HG02981 (cell line): ENCODE data around the gene RNU6-7.
A peak's percentile ranks its signal among the peaks of the same experiment; 100 is the strongest.

Experiments used
- ATAC-seq: cut with Tn5 transposase; IDR thresholded peaks from one replicate; pipeline ENCODE4 v1.9.1; 2021; ENCODE audit warnings: mild to moderate bottlenecking, moderate library complexity; ENCODE audit not compliant: unreplicated experiment

The RNU6-7 gene

DNA sequence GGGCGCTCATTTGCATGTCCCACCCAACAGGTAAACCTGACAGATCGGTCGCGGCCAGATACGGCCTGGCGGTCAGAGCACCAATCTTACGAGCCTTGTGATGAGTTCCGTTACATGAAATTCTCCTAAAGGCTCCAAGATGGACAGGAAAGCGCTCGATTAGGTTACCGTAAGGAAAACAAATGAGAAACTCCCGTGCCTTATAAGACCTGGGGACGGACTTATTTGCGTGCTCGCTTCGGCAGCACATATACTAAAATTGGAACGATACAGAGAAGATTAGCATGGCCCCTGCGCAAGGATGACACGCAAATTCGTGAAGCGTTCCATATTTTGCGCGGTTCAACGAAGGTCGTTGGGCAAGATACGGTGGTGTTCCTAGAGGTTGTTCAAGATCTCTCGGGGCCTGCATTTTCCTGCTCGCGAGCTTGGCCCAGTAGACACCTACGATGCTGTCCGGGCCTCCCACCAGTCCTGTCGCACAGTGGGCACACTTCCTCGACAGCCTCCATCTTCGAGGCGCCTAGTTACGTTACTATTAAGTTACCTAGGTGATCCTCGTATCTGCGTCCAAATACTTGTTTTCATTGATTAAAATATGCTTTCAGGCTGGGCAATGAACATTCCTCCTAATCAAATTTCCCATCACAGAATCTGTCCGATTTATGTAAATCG lies at the start of gene RNU6-7:
RNU6-7 (plus strand) TSS at position 230 of the 675 bp plus-strand sequence.
- ATAC-seq = no peak

DNA sequence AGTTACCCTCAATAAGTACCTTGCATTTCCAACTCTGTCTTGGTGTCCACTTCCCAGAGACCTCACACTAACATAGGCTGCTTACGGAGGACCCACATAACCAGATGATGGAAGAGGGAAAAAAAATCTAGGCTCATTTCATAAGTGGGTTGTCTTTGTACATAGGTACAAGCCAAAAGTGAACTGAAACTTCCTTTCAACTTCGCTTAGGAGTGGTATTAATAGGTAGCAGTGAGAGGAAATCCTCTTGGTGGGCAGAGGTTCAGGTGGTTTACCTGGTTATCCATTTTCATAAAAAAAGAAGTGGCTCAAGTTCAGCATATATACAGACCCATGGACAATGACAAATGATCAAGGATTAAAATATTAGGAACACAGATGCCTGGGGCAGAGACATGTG lies 35.8 kb upstream of the RNU6-7 start:
- ATAC-seq = no peak

DNA sequence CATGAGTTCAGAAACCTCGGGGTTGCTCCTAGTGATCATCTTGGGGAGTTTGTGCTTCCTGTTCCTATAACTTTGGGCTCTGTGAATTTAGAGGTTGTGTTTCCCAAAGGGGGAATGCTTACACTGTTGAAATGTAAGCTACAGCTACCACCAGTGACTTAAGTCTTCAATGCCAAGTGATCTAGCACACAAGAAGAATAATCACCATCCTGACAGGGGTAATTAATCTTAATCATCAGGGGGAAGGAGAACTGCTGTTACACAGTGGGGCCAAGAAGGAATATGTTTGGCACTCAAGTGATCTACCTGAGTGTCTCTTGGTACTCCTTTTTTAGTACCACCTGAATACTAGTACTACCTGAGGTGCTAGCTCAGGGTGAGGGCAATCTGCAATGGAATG lies 34.9 kb upstream of the RNU6-7 start:
- ATAC-seq = no peak

DNA sequence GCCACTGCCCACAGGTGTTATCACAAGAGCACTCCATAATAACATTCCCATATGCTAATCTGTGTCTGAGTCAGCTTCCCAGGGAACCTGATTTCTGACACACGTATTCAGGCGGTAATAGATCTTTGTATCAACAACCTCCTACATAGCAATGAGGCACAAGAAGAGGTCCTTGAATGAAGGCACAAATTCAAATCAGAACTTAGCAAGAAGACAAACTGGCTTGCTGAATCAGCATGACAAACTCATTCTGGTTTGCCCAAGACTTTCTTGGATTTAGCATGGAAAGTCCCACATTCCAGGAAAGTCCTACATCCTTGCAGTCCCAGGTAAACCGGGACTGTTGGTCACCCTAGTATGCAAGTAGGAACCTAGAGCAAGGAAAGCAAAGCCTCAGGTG lies 33.9 kb upstream of the RNU6-7 start:
- no peak for ATAC-seq

DNA sequence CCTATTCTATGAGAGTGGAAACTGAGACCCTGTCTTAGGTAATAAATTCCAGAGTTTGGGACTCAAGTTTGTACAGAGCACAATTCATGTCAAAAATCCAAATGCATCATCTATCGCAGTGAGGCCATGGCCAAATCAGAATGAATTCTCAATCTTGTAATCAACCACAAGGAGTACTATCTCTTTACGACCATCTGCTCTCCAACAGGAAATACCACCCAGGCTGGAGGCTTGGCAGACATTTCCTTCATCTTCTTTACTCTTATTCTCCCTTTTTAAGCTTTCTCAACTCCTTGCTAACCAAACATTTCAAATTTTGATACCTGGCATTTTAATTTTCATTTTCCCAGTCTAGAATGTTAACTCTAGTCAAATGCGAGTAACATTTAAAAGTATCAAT lies 32.7 kb upstream of the RNU6-7 start:
- no peak for ATAC-seq

DNA sequence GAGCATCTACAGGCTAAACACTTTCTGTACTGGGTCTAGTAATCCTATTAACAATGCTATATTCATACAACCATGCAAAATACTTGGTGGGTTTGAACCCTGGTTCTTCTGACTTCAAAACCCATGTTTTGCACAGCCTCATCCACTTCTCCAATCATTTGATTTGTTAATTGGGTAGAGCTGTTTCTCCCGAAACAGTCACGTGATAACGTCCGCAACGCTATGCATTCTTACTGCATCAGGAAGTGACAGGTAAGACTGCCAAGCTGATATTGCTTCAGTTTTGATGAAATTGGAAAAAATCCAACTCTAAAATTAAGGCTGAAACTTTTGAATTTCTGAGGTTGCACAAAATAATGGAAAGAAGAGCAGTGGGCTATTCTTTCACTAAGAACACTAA lies 30.4 kb upstream of the RNU6-7 start:
- ATAC-seq = no peak

DNA sequence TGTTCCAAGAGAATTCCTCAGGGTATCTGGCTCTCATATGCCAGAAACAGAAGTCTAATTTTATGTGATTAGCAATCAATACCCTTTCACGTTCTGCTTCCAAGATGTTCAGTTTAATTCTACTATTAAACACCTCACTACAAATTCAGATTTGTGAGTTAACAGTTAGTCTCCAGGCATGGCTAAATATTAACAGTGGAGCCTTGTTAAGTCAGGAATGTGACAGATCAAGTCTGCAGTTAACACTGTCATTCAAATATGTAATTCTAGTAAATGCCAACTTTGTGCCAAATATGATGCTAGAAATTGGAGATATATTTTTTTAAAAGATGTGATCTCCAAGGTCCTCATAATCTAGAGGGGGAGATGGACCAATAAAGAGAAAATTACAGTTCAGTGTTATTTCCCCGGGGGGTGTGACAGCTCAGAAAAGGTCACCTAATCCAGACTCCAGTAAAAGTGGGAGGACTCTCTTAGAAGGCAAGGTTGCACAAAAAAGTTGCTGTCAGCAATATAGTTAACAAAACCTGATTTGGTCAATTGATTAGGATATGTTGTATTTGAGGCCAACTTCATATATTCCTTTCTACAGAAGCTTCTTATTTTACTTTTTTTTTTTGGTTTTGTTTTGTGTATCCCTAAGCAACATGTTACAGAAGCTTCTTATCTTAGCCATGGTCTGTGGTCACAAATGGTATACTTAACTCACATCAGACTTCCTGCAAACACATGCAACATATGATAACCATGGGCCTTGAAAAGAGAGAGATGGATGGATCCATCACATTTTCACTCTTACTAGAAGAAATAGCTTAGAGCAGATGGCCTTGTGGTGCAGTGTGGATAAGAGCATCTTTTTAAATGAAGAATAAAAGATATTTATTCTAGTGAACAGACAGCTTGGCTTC lies 18.4 kb upstream of the RNU6-7 start:
- no peak for ATAC-seq

DNA sequence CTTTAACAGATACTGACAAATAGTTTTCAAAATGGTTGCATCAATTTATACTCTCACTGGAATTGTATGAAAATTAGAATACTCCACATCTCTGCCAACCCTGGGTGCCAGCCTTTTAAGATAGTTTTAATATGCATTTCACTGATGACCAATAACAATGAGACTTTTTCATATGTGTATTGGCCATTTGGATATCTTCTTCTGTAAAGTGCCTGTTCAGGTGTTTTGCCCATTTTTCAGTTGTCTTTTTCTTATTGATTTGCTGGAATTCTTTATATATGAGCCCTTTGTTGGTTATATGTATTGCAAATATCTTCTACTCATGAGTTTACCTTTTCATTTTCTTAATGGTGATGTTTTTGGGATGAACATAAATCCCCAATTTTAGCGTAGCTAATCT lies 16.7 kb upstream of the RNU6-7 start:
- no peak for ATAC-seq

DNA sequence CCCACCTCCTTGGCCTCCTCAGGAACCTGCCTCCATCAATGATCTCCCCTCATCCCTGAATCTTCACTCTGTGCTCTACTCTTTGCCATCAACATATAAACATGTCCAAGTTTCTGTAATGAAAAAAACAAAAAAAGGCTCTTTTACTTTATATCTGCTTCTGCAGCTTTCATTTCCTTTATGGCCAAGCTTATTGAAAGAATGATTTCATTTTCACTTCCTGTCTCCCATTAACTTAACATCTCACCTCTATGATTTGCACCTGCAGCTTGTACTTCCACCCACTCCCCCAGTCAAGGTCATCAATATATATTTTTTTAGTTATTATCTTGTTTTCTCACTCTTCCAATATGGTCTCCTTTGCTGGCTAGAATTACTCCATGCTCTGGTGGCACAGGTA lies 15.6 kb upstream of the RNU6-7 start:
- ATAC-seq = no peak

DNA sequence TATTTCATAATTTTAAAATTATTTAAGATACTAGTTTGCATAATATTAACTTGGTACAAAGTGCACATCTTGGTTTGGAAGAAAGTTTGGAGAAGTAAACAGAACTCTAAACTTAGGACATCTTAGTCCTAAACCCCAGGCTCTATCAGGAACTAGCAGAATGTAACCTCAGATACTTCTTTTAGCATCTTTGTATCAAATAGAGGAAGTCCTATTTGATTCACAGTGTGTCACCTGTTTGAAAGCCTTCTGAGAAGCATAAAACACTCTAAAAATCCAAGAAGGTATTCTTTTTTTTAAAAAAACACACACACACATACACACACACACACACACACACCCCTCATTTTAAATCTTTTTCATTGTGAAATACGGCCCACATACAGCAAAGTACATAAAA lies 12.0 kb upstream of the RNU6-7 start:
- ATAC-seq = no peak

DNA sequence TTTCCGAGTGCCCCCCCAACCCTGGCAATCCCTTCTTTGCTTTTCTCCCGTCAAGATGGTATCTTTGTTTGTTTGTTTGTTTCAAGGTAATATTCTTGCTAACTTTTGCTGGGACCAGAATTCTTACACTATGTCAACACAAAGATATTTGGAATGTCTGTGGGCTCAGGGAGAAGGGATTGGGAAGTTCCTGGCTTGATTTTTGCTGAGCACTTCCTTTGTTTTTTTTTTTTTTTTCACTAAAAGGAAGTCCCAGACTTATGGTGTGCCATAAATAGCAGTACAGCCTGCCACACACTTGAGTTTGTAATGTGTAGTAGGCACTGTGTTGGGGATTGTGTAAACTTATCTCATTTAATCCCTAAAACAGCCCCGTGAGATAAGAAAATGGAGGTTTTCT lies 11.2 kb upstream of the RNU6-7 start:
- no peak for ATAC-seq

DNA sequence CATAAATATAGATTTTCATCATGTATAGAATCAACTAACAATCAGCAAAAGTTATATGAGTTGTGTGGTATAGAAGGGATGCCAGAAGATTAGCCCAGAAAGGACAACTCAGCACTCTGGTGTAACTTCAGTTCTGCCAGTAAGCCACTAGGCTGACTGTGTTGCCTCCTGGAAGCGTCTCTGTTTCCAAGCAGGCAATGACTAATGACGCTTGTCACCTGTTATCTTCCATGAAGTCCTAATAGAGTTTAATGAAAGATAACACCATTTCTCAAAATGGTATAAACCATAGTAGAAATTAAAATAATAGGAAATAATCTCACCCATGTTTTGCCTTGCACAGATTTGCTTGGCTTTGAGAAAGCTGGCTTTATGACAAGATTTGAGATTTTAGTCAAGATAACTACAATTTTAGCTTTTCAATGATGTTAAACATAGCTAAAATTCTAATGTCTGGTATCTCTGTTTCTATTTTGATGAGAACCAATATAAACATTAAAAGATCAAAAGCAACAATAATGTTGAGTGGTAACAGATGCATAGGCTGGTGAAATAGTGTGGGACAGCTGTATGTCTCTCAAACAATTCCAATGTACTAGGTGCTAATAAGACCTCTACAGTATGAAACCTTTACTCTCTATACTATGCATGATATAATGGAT lies 9.0 kb upstream of the RNU6-7 start:
- no peak for ATAC-seq

DNA sequence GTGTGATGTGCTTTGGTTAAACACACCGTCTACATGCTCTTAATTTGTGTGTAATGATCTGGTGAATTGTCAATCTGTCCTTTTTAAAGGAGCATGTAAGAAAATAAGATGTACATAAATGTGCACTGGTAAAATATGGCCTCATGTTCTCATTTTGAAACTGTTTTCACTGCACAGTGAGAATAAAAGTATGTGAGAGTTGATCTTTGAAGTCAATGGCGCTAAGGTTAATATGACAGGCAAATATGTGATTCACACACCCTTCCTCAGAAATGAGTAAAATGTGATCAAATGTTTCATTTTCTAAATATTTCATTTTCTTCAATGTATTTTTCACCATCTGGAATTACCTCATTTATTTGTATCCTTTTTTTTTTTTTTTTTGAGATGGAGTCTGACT lies 8.3 kb upstream of the RNU6-7 start:
- no peak for ATAC-seq

DNA sequence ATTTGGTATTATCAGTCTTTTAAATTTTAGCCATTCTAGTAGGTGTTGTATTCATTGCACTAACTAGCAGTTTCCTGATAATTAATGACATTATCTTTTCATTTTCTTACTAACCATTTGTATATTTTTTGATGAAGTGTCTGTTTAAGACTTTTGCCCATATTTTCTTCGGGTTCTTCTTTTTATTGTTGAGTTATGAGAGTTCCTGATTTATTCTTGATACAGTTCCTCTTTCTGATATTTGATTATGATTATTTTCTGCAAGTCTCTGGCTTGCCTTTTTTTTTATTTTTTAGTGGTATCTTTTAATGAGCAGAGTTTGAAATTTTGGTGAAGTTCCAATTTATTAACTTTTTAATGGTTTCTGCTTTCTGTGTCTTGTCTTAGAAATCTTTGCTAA lies 6.2 kb upstream of the RNU6-7 start:
- ATAC-seq = no peak

DNA sequence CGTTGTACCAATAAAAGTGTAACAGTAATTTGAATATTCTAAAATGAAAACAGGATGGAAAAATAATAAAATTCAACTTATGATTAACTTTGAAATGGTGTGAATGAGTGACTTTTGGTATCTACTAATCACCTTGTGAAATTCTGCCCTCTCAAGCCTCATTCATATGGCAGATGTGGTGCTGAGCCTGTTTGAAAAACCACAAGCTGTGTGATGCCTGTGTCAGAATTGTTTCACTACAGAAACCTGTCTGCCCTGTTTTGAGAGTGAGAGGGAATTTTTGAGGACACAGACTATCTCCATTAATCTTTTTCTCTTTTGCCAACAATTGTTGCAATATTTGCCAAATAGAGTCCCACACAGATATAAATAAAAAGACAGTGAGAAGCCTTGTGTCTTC lies 3.9 kb upstream of the RNU6-7 start:
- ATAC-seq = no peak

DNA sequence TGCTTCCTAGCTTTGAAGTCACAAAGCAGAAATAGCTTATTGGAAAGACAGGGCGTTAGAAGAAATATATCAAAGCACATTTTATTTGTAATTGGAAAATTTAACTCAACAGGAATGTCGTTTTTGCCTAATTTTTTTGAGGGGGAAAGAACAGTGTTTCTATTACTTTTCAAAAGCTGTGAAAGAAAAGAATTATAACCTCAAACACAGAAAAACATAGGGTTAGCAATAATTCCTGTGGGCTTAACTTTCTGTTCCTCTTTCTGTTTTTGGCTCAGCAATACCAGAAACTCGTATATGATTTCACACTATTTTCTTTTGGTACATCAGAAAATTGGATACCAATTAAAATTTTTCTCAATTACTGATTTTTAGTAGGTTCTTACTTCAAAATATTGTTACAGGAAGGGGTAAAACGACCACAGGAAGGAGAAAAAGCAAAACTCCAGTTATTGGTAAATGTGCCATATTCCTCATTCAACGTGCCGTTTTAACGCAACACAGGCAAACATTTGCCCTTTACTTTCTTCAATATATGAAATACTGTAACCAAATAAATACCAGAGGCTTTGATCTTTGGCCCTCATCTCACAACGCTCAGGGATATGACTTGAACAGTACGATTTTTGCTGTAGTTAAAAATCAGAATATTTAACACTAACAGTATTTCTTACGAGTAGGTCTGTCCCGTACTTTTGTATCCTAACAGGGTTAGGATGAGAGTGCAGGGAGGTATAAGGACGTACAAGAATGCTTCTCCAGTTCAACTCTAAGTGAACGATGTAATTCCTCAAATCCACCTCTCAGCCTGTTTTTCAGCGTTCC lies 1.3 kb upstream of the RNU6-7 start:
- no peak for ATAC-seq

DNA sequence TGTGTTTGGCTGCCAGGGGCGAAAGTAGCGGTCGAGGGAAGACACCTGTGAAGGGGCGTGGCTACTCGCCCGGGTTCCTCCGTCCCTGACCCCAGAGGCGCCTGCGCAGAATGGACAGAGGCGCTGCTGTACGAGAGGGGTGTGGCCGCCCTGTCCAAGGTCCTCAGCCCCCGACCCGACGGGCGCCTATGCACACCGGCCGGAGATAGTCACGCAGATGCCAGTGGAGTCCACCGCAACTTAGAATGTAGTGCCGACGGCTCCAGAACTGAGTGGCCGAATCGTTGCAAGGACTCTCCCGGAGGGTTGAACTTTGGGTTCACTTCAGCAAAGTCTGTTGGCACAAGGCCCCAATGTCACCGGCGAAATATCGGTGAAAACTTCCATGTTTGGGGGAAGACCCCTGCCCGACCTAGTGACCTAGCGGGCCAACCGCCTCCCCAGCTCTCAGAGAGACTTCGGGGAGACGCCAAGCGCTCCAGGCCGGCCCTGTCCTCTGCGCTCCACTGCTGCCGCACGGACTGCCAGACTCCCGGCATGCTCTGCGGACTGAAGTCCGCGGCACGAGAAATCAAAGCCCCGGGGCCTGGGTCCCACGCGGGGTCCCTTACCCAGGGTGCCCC lies 541 bp upstream of the RNU6-7 start:
- peak; percentile 48 for ATAC-seq

DNA sequence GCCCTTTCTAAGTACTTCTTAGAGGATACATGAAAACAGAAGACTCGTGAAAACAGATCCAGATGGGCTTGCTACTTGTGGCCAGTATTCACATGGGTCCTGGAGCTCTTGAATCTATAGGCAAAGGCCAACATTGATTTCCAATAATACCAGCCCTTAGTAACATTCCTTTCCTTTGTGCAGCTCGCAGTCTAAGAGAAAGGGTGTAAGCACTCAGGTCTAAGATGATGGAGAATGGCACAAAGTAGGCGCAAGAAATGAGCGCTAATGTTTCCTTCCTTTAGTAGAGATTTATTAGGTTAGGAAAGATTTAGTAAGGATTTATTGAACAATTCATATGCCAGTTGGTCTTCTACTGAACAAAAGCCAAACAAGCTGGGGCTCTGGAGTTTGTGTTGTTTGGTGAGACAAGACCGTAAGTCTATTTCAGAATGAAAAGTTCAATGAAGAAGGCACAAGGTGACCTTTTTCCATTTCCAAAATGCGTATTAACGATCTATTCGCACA lies 699 bp downstream of the RNU6-7 start:
- no peak for ATAC-seq

DNA sequence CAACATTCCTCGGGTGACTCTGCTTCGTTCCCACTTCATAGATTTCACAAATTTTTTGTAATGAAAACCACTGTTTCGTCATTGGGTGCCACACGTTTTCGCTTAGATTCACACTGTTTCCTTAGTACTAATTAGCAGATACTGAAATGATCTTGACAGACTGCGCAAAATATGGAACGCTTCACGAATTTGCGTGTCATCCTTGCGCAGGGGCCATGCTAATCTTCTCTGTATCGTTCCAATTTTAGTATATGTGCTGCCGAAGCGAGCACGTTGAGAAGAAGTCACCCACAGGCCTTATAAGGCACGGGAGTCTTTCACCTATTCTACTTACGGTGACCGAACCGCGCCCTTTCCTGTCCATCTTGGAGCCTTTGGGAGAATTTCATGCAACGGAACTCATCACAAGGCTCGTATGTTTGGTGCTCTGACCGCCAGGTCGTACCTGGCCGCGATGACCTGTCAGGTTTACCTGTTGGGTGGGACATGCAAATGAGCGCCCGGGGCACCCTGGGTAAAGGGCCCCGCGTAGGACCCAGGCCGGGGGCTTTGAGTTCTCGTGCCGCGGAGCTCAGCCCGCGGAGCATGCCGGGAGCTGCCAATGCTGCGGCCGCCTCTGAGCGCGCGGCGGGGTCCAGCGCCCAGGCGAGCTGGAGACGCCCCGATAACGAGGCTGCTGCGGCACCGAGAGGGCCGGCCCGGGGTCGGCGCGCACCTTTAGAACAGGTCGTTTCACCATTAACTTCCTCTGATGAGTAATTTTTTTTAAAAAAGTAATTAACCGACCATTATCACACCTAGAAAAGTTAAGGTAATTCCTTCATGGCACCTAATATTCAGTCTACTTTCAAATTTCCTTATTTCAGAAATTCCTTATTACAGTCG lies 1.4 kb downstream of the RNU6-7 start, which contains the start of gene RNU6-8:
RNU6-8 (minus strand) TSS at position 272 of the 885 bp plus-strand sequence.
- peak; percentile 65 for ATAC-seq
